ENCODE measurements around the gene CAMKK2.
"Not testable (repeated sequence)": the region's sequence is repeated elsewhere in the genome, so short reads cannot be mapped to it uniquely, and the experiment has no call there.

CAMKK2 gene

GRCh38 chr12:121325922-121326396, 29.4 kb upstream of the CAMKK2 start:
- no peak for DNase-seq
- H3K36me3 ChIP-seq = peaks cover 87% of the 10 kb centered on the region
- no peak overlapping the region for H3K4me3 ChIP-seq (ENCODE audit: low read depth, low read length)

GRCh38 chr12:121323908-121324307, 27.4 kb upstream of the CAMKK2 start:
- Histone ChIP-seq H3K27me3 (no peaks in the 10 kb centered on the region), H3K4me3 (ENCODE audit: low read depth, low read length) (no peak overlapping the region), H3K36me3 (peaks cover 77% of the 10 kb centered on the region), H3K9me3 (no peaks in the 10 kb centered on the region), H3K4me1 (peaks cover 15% of the 10 kb centered on the region)
- TF ChIP-seq CTCF (IDR thresholded peaks at IDR 0.05; ENCODE audit: low read depth, low read length) = no peak
- DNase-seq = no peak

More at GRCh38 chr12:121325922-121326396, 29.4 kb upstream of the CAMKK2 start:
- Histone ChIP-seq H3K4me1 (peaks cover 15% of the 10 kb centered on the region), H3K27me3 (no peaks in the 10 kb centered on the region), H3K9me3 (no peaks in the 10 kb centered on the region)
- TF ChIP-seq CTCF (IDR thresholded peaks at IDR 0.05; ENCODE audit: low read depth, low read length) = no peak

- H3K36me3 ChIP-seq = peaks cover 52% of the 10 kb centered on the region
- H3K27me3 ChIP-seq = no peaks in the 10 kb centered on the region
- H3K4me1 ChIP-seq = no peaks in the 10 kb centered on the region
- H3K9me3 ChIP-seq = no peaks in the 10 kb centered on the region
- no peak for DNase-seq
- no peak for TF ChIP-seq CTCF (IDR thresholded peaks at IDR 0.05; ENCODE audit: low read depth, low read length)
- no peak overlapping the region for H3K4me3 ChIP-seq (ENCODE audit: low read depth, low read length)
Observed at GRCh38 chr12:121318121-121318520, 21.6 kb upstream of the CAMKK2 start.

GRCh38 chr12:121314431-121314830, 17.9 kb upstream of the CAMKK2 start:
- no peaks in the 10 kb centered on the region for H3K27me3 ChIP-seq
- H3K36me3 ChIP-seq = peaks cover 55% of the 10 kb centered on the region
- no peak for DNase-seq
- H3K4me1 ChIP-seq = no peaks in the 10 kb centered on the region
- no peaks in the 10 kb centered on the region for H3K9me3 ChIP-seq
- H3K4me3 ChIP-seq (ENCODE audit: low read depth, low read length) = no peak overlapping the region
- no peak for TF ChIP-seq CTCF (IDR thresholded peaks at IDR 0.05; ENCODE audit: low read depth, low read length)

GRCh38 chr12:121310231-121310630, 13.7 kb upstream of the CAMKK2 start:
- not testable (repeated sequence) for H3K4me3 ChIP-seq (ENCODE audit: low read depth, low read length); H3K9me3 ChIP-seq; H3K27me3 ChIP-seq; H3K4me1 ChIP-seq; DNase-seq
- H3K36me3 ChIP-seq = peaks cover 41% of the 10 kb centered on the region

- H3K27me3 ChIP-seq; H3K9me3 ChIP-seq; H3K4me1 ChIP-seq; H3K4me3 ChIP-seq (ENCODE audit: low read depth, low read length); DNase-seq: not testable (repeated sequence)
- H3K36me3 ChIP-seq = peaks cover 41% of the 10 kb centered on the region
Observed at GRCh38 chr12:121307397-121307796, 10.9 kb upstream of the CAMKK2 start.

- Histone ChIP-seq H3K27me3 (no peaks in the 10 kb centered on the region), H3K36me3 (peaks cover 16% of the 10 kb centered on the region), H3K9me3 (no peaks in the 10 kb centered on the region), H3K4me3 (ENCODE audit: low read depth, low read length) (no peak overlapping the region), H3K4me1 (no peaks in the 10 kb centered on the region)
- no peak for DNase-seq
- TF ChIP-seq CTCF (IDR thresholded peaks at IDR 0.05; ENCODE audit: low read depth, low read length) = no peak
Observed at GRCh38 chr12:121304306-121304705, 7.8 kb upstream of the CAMKK2 start.
